Sigmoid colon (tissue), 4 donors: ENCODE results near the gene HSPA1B.

Source experiments
- CTCF ChIP-seq, 4 experiments: fragments of 450-650 bp in 3 of 4; fragments of 200-600 bp in 1 of 4; IDR thresholded peaks; one replicate each; pipeline ENCODE4 v1.5.1; 2016 to 2019; ENCODE audit warnings: antibody characterized with exemption in 4 of 4, mild to moderate bottlenecking in 3 of 4, moderate library complexity in 2 of 4
- EP300 ChIP-seq, 4 donors: sonication (generic); formaldehyde crosslinking; IDR thresholded peaks; one replicate each; pipeline ENCODE4 v1.6.1; 2017; ENCODE audit warnings: antibody characterized with exemption in 4 of 4
- POLR2A ChIP-seq, 2 donors: fragments of 450-650 bp; IDR thresholded peaks; one replicate each; pipeline ENCODE4 v1.6.1; 2016; ENCODE audit warnings: antibody characterized with exemption in 2 of 2, mild to moderate bottlenecking in 2 of 2, moderate library complexity in 2 of 2
- POLR2AphosphoS5 ChIP-seq, 4 donors: sonication (generic); formaldehyde crosslinking; IDR thresholded peaks; one replicate each; pipeline ENCODE4 v1.6.1; 2017; ENCODE audit warnings: antibody characterized with exemption in 4 of 4

- TF ChIP-seq CTCF (IDR thresholded peaks at IDR 0.05): no peak
- no peak for TF ChIP-seq POLR2AphosphoS5 (IDR thresholded peaks at IDR 0.05)
- no peak for TF ChIP-seq POLR2A (IDR thresholded peaks at IDR 0.05)
- no peak for TF ChIP-seq EP300 (IDR thresholded peaks at IDR 0.05)
These were observed 34.8 kb upstream of the HSPA1B start for GRCh38 chr6:31792761-31793171.
